ENCODE measurements around the gene RNF167.

Gene RNF167

GRCh38 chr17:4986951-4987766 lies 47.1 kb downstream of the RNF167 start, which contains the start of gene CAMTA2 (continued):
- TF ChIP-seq YY2 (tag by site-specific recombination; IDR thresholded peaks at IDR 0.05), result peak; percentile 84; the same call in 1 of the 2 replicates
- peak; percentile 50 for TF ChIP-seq SP3 (tag by site-specific recombination; IDR thresholded peaks at IDR 0.05)
- TF ChIP-seq ZBTB48 (tag by site-specific recombination; IDR thresholded peaks at IDR 0.05), result peak; percentile 99
- TF ChIP-seq ZSCAN5A (tag by site-specific recombination; IDR thresholded peaks at IDR 0.05), result peak; percentile 95; the same call in 1 of the 2 replicates
- TF ChIP-seq ZNF426 (tag by site-specific recombination; IDR thresholded peaks at IDR 0.05), result no peak
- no peak for TF ChIP-seq ZNF155 (tag by site-specific recombination; IDR thresholded peaks at IDR 0.05)
- peak; percentile 88 for TF ChIP-seq PBX3 (CRISPR knock-in tag; IDR thresholded peaks at IDR 0.05)
- TF ChIP-seq ZNF221 (tag by site-specific recombination; IDR thresholded peaks at IDR 0.05; ENCODE audit: borderline replicate concordance), result 0 out of 2 replicates have a peak, but pooled peaks have one; percentile 57
- peak; percentile 77 for TF ChIP-seq PRDM10 (tag by site-specific recombination; IDR thresholded peaks at IDR 0.05)
- no peak for TF ChIP-seq HOXC10 (CRISPR knock-in tag; IDR thresholded peaks at IDR 0.05)
- TF ChIP-seq ZNF148 (tag by site-specific recombination; IDR thresholded peaks at IDR 0.05; ENCODE audit: borderline replicate concordance), result 0 out of 2 replicates have a peak, but pooled peaks have one; percentile 43
- peak; percentile 81 for TF ChIP-seq ZFP69B (tag by site-specific recombination; IDR thresholded peaks at IDR 0.05)
- TF ChIP-seq ZNF518A (tag by site-specific recombination; conservative IDR thresholded peaks at IDR 0.05; ENCODE audit: low read depth), result peak; percentile 32
- TF ChIP-seq ZNF596 (tag by site-specific recombination; IDR thresholded peaks at IDR 0.05), result 0 out of 2 replicates have a peak, but pooled peaks have one; percentile 17
- TF ChIP-seq ZNF146 (tag by site-specific recombination; IDR thresholded peaks at IDR 0.05), result peak; percentile 17; the same call in 1 of the 2 replicates
- peak; percentile 86 for TF ChIP-seq ZBTB17 (tag by site-specific recombination; IDR thresholded peaks at IDR 0.05)
- no peak for TF ChIP-seq ZNF658 (tag by site-specific recombination; IDR thresholded peaks at IDR 0.05)
- no peak for TF ChIP-seq ZNF274 (IDR thresholded peaks at IDR 0.05; ENCODE audit: low read length)
- TF ChIP-seq ZNF274 (tag by site-specific recombination; IDR thresholded peaks at IDR 0.05; ENCODE audit: borderline replicate concordance), result no peak
- peak; percentile 61 for TF ChIP-seq OSR2 (tag by site-specific recombination; IDR thresholded peaks at IDR 0.05)
- TF ChIP-seq ZNF10 (tag by site-specific recombination; IDR thresholded peaks at IDR 0.05), result 0 out of 2 replicates have a peak, but pooled peaks have one; percentile 73
- peak; percentile 85; the same call in 1 of the 2 replicates for TF ChIP-seq KLF16 (tag by site-specific recombination; IDR thresholded peaks at IDR 0.05)
- TF ChIP-seq KLF9 (tag by site-specific recombination; IDR thresholded peaks at IDR 0.05; ENCODE audit: low read depth), result peak; percentile 65; the same call in 1 of the 2 replicates
- TF ChIP-seq ZNF514 (tag by site-specific recombination; IDR thresholded peaks at IDR 0.05), result no peak
- no peak for TF ChIP-seq ZNF292 (tag by site-specific recombination; IDR thresholded peaks at IDR 0.05; ENCODE audit: borderline replicate concordance, low read depth)

Data from HEK293 (cell line).